CD4-positive, alpha-beta T cell treated with Interleukin-2 at 100 ng/mL for 4 hours (primary cell): ENCODE data around the gene TBRG4.
"Not testable (repeated sequence)": the region's sequence is repeated elsewhere in the genome, so short reads cannot be mapped to it uniquely, and the experiment has no call there.

Experiments used
- DNase-seq: peaks from one replicate; pipeline ENCODE4 v3.0.0-alpha.2; 2020; ENCODE audit warnings: low spot score

Gene TBRG4

DNA sequence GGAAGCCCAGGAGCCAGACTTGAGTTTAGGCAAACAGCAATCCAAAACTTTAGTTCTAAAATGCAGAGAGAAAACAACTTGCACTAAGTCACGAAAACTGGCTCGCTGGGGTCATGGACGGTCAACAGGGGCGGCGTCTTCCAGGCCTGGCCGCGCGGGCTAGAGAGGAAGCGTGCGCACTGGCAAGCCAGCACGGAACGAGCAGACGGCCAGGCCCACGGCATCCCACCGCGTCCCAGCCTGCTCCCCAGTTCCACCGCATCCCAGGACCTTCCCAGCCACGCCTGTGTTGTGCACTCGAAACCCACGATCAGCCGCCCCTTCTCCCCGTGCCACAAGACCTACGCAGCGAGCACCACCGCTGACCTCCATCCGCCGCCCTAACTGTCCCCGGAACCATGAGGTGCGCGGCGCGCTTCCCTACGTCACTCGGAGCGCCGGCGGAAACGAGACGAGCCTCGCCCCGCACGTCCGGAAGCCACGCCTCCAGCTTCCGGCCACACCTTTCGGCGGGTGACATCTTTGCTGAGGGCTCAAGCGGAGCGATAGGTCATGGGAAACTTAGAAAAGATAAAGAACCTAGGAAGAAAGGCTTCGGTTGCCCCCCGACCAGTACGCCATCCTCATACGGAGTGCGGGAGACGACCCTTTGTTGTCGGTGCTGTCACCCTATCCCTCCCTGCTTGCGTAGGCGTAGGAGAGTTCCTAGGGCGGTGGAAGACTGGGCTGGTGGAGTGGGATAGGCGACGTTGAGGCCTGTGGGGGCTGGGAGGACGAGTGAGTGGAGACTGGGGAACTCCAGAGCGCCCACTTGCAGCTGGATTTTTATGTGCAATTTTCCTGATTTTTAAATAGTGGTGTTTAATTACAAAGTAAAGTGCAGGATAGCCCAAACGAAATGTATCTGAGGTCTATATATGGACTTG, at the start of gene TBRG4:
Gene TBRG4, minus strand, starts transcription at position 400 of the 926 bp plus-strand sequence. CDS start 2,460 bp downstream, outside the sequence.
- DNase-seq, result peak; percentile 93

GRCh38 chr7:45161138-45161537, 49.6 kb upstream of the TBRG4 start:
- no peak for DNase-seq

GRCh38 chr7:45160417-45160881, 49.0 kb upstream of the TBRG4 start:
- DNase-seq, result no peak

- DNase-seq, result no peak
Measured at GRCh38 chr7:45159296-45159695, 47.8 kb upstream of the TBRG4 start.

DNA sequence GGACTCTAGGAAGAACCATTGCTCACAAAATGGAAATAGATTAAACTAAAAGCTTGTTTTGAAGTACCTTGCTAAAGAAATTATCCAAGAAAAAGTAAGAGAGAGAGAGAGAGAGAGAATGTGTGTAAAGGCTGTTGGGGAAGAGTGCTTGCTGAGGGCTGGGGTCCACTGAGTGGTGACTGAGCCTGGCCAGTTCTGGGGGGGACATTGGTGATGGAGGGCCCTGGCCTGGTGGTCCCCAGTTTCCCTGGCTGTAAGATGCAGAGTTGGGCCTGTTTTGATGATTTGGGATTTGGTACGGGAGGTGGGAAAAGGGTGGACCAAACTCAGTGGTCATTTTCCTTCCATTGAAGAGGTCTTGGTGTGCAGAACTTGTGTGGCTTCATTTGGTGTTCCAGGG, 47.0 kb upstream of the TBRG4 start:
- no peak for DNase-seq

GRCh38 chr7:45157653-45158401, 46.3 kb upstream of the TBRG4 start, which contains the start of gene RAMP3:
Gene RAMP3 (plus strand): TSS chr7:45157791. CDS start chr7:45157829, 38 bp downstream.
- no peak for DNase-seq

DNA sequence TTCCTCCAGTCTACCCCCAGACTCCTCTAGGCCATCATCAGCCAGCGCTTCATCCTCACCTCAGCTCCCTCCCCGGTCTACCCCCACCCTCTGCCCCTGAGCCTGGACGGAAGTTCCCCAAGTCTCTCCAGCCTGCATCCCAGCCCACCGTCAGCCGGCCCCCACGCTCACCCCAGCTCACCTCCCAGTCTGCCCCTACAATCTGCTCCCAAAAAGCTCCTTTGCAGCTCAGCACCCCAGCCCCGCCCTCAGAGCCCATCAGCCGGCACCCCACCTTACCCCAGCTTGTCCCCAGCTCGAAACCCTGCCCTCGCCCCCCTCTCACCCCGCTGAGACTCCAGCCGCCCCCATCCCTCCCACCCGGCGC, 45.8 kb upstream of the TBRG4 start:
- no peak for DNase-seq

- no peak for DNase-seq
Measured at GRCh38 chr7:45156516-45157272, 45.2 kb upstream of the TBRG4 start.

- no peak for DNase-seq
Measured at GRCh38 chr7:45155941-45156340, 44.4 kb upstream of the TBRG4 start.

DNA sequence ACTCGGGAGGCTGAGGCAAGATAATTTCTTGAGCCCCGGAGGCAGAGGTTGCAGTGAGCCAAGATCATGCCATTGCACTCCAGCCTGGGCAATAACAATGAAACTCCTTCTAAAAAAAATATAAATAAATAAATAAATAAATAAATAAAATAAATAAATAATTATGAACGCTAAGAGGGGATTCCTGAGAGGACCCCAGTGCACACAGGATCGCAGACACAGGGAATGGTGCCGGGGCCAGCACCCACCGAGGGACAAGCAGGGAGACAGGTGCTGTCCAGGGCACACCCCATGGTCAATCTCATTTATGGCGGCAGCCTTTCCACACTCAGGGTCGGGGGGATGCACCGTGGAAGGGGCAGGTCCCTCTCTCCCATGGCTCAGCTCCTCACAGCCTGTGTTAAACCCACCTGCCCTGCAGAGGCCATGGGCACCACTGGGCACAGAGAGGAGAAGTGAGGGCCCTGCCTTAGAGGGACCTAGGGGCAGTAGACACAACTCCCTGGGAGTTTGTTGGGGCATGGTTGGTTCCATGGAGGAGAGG, 43.9 kb upstream of the TBRG4 start:
- no peak for DNase-seq

GRCh38 chr7:45153861-45154260, 42.4 kb upstream of the TBRG4 start:
- DNase-seq, result not testable (repeated sequence)

DNA sequence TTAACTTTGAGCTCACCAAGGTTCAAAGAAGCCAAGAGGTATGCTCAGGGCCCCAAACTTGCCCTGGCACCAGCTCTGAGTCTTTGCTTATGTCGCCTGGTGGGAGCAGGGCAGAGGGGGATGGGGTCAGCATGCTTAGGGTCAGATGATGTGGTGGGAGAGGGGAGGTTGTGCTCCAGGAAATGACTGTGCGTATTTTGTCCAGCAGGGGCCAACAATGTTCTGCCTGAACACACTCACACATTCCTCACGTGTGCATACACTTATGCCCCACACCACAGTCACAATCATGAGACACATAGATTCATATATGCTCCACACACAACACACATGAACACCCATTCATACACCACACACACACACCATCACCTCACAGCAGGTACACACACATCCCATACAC, 41.7 kb upstream of the TBRG4 start:
- DNase-seq, result no peak

GRCh38 chr7:45151967-45152366, 40.5 kb upstream of the TBRG4 start:
- no peak for DNase-seq

DNA sequence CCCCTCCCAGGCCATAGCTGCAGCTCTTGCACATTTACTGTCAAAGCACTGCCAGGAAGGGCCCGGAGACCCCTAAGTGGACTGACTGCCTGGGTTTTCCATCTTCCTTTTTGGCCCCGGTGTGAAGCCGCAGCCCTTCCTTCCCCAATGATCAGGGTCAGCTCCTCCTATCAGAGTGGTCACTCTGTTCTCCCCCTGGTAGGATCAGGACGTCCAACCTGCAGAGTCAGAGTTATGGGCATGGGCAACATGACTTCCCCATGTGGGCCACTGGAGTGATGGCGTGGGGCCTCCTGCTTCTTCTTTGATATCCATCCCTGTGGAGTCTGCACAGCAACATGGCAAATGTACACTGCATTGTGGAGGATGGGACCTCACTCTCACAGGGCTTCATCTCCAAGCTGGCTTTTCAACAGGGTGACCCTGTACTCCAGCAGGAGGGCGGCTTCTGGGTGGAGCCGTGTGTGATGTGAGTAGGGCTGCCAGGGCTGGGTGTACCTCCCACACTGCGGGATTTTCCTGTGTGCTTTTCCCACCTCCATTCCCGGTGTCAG, 39.7 kb upstream of the TBRG4 start:
- no peak for DNase-seq

- no peak for DNase-seq
Measured at GRCh38 chr7:45150199-45150598, 38.7 kb upstream of the TBRG4 start.

DNA sequence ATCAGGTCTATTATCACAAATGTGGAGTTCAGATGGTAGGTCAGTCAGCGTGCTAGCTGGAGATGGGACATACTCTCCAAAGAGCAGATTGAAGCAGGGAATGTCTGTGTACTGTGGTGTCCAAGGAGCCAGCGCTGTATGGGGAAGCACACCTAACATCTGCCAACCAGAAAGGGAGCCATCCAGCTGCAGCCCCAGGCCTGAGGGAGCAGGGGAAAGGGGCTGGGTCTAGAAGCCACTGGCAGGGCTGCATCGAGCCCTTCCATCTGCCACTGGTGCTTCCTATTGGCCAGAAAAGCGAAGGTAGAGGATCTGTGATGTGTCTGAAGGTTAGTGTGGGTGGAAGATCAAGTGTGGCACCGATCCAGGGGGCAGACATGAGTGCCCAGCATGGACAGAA, 38.1 kb upstream of the TBRG4 start:
- DNase-seq, result no peak

- DNase-seq, result no peak
Measured at GRCh38 chr7:45148653-45148973, 37.1 kb upstream of the TBRG4 start.

- no peak for DNase-seq
Measured at GRCh38 chr7:45147858-45148652, 36.6 kb upstream of the TBRG4 start.

GRCh38 chr7:45146531-45147379, 35.3 kb upstream of the TBRG4 start:
- no peak for DNase-seq

DNA sequence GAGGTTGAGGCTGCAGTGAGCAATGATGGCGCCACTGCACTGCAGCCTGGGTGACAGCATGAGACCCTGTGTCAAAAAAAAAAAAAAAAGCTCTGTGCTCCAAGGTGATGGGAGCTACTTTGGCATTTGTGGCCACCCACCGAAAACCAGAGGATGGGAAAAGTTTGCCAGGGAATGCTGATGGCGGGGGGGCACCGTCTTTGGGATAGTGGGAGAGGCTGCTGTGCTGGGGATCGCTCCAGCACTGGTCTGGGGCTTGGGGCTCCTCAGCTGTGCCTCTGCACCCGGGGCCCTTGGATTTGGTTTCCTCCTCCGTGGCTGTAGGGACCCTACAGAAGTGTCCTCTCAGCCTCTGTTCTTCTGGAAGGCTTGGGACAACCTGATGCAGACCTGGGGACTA, 34.4 kb upstream of the TBRG4 start:
- no peak for DNase-seq
